Sigmoid colon (tissue), 4 donors: Measurements from ENCODE around the gene NR2F1-AS1.

Source experiments
- POLR2AphosphoS5 ChIP-seq, 4 donors: sonication (generic); formaldehyde crosslinking; IDR thresholded peaks; one replicate each; pipeline ENCODE4 v1.6.1; 2017; ENCODE audit warnings: antibody characterized with exemption in 4 of 4
- TF ChIP-seq, protein P1 (sequence below), 4 experiments: fragments of 450-650 bp in 3 of 4; fragments of 200-600 bp in 1 of 4; IDR thresholded peaks; one replicate each; pipeline ENCODE4 v1.5.1; 2016 to 2019; ENCODE audit warnings: antibody characterized with exemption in 4 of 4, mild to moderate bottlenecking in 3 of 4, moderate library complexity in 2 of 4

DNA sequence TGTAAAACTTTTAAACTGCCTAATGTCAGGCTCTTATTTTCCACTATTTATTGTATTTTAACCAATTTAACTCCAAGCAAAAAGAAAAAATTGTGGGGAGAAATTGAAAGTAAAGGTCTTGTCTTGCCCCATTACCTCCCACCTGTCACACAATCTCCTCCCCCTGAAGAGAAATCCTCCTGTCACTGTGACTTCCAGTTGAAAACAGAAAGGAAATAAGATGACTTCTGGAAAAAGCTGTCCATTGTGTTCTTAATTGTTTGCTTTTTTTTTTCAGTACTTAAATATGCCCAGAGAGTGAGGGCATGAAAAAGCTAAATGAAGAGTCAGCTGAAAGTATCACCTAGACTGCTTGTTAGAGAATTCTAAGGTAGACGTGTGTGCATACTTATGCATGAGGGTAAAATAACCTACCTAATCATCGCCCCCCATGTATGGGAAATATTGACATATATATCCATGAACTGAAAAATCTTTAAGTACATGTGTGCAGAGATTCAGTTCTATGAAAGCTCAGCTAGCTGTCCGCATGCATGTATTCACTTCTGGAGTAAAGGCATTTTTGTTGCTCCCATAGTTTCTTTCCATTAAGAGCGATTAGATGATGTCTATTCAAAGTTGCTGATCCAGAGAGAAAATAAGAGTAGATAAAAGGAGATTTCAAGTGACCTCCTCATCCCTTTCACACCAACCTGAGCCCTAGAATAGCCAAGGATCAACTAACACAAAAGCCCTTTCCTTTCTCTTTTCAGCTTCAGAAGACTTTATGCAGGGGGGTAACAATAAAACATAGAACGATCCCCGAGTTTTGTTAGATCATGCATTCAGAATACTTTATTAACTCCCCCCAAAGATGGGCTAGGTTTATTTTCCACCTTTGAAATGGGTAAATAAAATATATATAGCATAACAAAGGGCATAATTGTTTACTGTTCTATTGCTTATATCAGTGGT lies 5.3 kb downstream of the NR2F1-AS1 start:
- TF ChIP-seq, protein P1, sequence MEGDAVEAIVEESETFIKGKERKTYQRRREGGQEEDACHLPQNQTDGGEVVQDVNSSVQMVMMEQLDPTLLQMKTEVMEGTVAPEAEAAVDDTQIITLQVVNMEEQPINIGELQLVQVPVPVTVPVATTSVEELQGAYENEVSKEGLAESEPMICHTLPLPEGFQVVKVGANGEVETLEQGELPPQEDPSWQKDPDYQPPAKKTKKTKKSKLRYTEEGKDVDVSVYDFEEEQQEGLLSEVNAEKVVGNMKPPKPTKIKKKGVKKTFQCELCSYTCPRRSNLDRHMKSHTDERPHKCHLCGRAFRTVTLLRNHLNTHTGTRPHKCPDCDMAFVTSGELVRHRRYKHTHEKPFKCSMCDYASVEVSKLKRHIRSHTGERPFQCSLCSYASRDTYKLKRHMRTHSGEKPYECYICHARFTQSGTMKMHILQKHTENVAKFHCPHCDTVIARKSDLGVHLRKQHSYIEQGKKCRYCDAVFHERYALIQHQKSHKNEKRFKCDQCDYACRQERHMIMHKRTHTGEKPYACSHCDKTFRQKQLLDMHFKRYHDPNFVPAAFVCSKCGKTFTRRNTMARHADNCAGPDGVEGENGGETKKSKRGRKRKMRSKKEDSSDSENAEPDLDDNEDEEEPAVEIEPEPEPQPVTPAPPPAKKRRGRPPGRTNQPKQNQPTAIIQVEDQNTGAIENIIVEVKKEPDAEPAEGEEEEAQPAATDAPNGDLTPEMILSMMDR (IDR thresholded peaks at IDR 0.05): no peak
- TF ChIP-seq POLR2AphosphoS5 (IDR thresholded peaks at IDR 0.05): no peak
